NT2/D1 (cell line): ENCODE results near the gene RASSF6.

ENCODE experiments used
- SUZ12 ChIP-seq: IDR thresholded peaks from 2 replicates; pipeline ENCODE4 v1.6.1; 2011; ENCODE audit not compliant: insufficient read length, insufficient read depth; ENCODE audit errors: extremely low read depth
- YY1 ChIP-seq: IDR thresholded peaks from 2 replicates; pipeline ENCODE4 v1.6.1; 2011; ENCODE audit not compliant: insufficient read length, insufficient read depth

DNA sequence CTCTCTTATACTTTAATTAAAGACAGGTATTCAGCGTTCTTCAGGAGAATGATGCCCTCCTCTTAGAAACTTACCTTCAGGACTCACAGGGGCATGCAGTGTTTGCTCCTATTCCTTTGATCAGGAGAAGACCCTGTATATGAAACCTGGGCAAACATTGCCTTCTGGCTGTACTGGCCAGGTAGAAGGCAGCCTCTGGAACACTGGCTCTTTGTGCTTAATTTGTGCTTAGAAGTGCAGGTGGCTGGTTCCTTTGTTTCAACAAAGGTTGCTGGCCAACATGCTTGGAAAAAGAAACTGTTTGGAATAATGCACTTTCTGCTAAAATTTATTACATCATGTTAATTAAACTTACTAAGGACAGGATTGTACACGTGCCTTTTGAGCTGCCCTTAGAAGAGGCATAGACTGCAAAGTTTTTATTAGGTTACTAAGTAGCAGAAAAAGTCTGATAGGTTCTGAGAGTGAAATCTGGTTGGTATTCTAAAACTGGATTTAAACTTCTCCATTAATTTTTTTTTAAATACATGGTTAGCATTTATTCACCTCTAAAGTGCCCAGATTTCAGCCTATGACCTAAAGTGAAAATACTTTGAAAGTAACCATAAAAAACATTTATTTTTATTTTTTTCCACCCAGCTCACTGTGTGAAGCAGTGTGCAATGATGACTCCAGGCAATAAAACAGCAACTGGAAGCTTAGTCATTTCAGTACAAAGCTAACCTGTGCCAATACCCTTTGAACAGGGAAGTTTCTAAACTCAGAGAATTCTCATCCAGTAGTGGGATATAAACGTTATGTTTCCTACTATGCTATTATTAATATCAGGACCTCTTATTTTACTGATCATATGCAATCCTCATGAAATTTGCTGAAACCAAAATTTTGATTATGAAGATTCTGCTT lies 11.3 kb downstream of the RASSF6 start:
- TF ChIP-seq SUZ12: no peak
- TF ChIP-seq YY1: no peak
